ENCODE data around the gene ADGRB3. TPM values are rescaled to one million over a fixed set of nuclear protein-coding genes. Genes with fewer than 3 reads are reported as not detected.

The ADGRB3 gene
- polyA plus RNA-seq, 3 donors, result 0.04 to 0.23 (median 0.05) TPM

DNA sequence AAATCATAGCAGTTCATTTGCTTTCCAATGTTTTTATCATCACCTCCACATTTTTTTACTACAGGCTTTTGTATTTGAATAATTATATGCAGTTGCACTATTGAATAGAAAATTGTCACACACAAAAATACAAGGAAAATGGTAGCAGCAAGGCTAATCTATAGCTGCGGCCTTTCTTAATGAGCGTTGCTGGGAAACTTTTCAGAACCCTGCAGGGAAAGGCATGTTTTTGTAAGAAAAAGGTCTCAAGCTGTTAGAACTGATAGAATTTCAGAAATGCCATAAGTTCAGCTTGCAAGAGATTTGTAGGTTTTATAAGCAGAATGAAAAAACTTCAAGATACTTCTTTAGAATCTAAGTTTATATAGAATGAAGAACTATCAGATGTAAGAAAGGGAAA lies 625.9 kb downstream of the ADGRB3 start:
- Histone ChIP-seq H3K27me3 (ENCODE audit: control insufficient read depth in 2 of 2, insufficient read depth in 2 of 2, low read length in 2 of 2) (no peaks in the 10 kb centered on the region), H3K4me2 (replicated peaks; ENCODE audit: extremely low read depth, low read length, poor library complexity, severe bottlenecking) (no peak overlapping the region), H3K9me3 (replicated peaks in 1 of 2; ENCODE audit: control insufficient read depth in 1 of 2, insufficient read depth in 1 of 2, low read length in 2 of 2) (no peaks in the 10 kb centered on the region), H2AFZ (ENCODE audit: insufficient read depth, low read depth, low read length, poor library complexity, severe bottlenecking) (no peak overlapping the region), H3K4me1 (ENCODE audit: control insufficient read depth in 1 of 2, insufficient read depth in 2 of 2, low read length in 2 of 2) (no peaks in the 10 kb centered on the region), H3K9ac (ENCODE audit: insufficient read depth, low read length, poor library complexity, severe bottlenecking) (no peak overlapping the region), H3K4me3 (replicated peaks in 1 of 3; ENCODE audit: low read depth in 2 of 3, low read length in 3 of 3) (no peak overlapping the region), H4K20me1 (ENCODE audit: insufficient read depth, low read length) (no peaks in the 10 kb centered on the region), H3K79me2 (ENCODE audit: insufficient read depth, low read length) (no peaks in the 10 kb centered on the region), H3K27ac (ENCODE audit: low read depth in 1 of 2, low read length in 2 of 2) (no peak overlapping the region), H3K36me3 (replicated peaks in 1 of 2; ENCODE audit: control insufficient read depth in 1 of 2, insufficient read depth in 2 of 2, low read length in 2 of 2) (no peaks in the 10 kb centered on the region)
- WGBS (ENCODE audit: insufficient coverage), result no CpG with 5 or more reads among the region's 2 CpGs
- TF ChIP-seq, protein P1, sequence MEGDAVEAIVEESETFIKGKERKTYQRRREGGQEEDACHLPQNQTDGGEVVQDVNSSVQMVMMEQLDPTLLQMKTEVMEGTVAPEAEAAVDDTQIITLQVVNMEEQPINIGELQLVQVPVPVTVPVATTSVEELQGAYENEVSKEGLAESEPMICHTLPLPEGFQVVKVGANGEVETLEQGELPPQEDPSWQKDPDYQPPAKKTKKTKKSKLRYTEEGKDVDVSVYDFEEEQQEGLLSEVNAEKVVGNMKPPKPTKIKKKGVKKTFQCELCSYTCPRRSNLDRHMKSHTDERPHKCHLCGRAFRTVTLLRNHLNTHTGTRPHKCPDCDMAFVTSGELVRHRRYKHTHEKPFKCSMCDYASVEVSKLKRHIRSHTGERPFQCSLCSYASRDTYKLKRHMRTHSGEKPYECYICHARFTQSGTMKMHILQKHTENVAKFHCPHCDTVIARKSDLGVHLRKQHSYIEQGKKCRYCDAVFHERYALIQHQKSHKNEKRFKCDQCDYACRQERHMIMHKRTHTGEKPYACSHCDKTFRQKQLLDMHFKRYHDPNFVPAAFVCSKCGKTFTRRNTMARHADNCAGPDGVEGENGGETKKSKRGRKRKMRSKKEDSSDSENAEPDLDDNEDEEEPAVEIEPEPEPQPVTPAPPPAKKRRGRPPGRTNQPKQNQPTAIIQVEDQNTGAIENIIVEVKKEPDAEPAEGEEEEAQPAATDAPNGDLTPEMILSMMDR (IDR thresholded peaks at IDR 0.05), result no peak
- peaks cover 0 to 2% (median 0%) of the 10 kb centered on the region in 7 donors for H3K9me3 Mint-ChIP-seq
- H3K27me3 Mint-ChIP-seq (ENCODE audit: low read depth in 3 of 3), result no peaks in the 10 kb centered on the region
- intact Hi-C loops (cut with micrococcal nuclease), result no loop called here
- no peak for DNase-seq
- H3K27ac Mint-ChIP-seq, result no peak overlapping the region
- no peaks in the 10 kb centered on the region for H3K4me1 Mint-ChIP-seq
- no peaks in the 10 kb centered on the region for H3K36me3 Mint-ChIP-seq
- no peak overlapping the region for H3K4me3 Mint-ChIP-seq

DNA sequence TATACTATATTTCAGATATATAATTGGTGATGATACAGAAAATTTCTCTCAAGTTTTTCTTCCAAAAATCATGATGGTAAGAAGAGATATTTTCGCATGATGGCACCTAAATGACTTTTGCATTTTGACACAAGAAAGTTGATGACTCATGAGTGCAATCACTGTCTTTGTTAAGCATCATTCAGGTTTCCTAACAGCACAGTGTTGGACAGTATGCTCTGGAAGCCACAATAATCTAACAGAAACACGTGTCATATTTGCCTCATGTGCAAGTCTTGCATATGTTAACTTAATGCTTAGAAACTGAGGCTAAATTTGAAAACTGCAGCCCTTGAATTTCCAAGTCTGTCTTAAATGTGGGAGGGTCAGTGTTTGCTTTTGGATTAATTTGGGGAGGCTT lies 628.2 kb downstream of the ADGRB3 start:
- DNase-seq, result no peak
- no peaks in the 10 kb centered on the region for H3K4me1 ChIP-seq (ENCODE audit: control insufficient read depth in 1 of 2, insufficient read depth in 2 of 2, low read length in 2 of 2)
- Mint-ChIP-seq H3K27ac (no peak overlapping the region), H3K36me3 (no peaks in the 10 kb centered on the region), H3K27me3 (ENCODE audit: low read depth in 3 of 3) (no peaks in the 10 kb centered on the region), H3K4me1 (no peaks in the 10 kb centered on the region), H3K4me3 (no peak overlapping the region), H3K9me3 (peaks cover 0 to 2% (median 0%) of the 10 kb centered on the region in 7 donors)
- H3K4me2 ChIP-seq (replicated peaks; ENCODE audit: extremely low read depth, low read length, poor library complexity, severe bottlenecking), result no peak overlapping the region
- WGBS (ENCODE audit: insufficient coverage), result 100% methylated on average over 2 of the region's 2 CpGs
- no peaks in the 10 kb centered on the region for H3K36me3 ChIP-seq (replicated peaks in 1 of 2; ENCODE audit: control insufficient read depth in 1 of 2, insufficient read depth in 2 of 2, low read length in 2 of 2)
- H3K9me3 ChIP-seq (replicated peaks in 1 of 2; ENCODE audit: control insufficient read depth in 1 of 2, insufficient read depth in 1 of 2, low read length in 2 of 2), result no peaks in the 10 kb centered on the region
- intact Hi-C loops (cut with micrococcal nuclease), result no loop called here
- H3K27ac ChIP-seq (ENCODE audit: low read depth in 1 of 2, low read length in 2 of 2), result no peak overlapping the region
- TF ChIP-seq, protein P1 (IDR thresholded peaks at IDR 0.05), result no peak
- H3K27me3 ChIP-seq (ENCODE audit: control insufficient read depth in 2 of 2, insufficient read depth in 2 of 2, low read length in 2 of 2), result no peaks in the 10 kb centered on the region
- H3K4me3 ChIP-seq (replicated peaks in 1 of 3; ENCODE audit: low read depth in 2 of 3, low read length in 3 of 3), result no peak overlapping the region
- no peaks in the 10 kb centered on the region for H3K79me2 ChIP-seq (ENCODE audit: insufficient read depth, low read length)
- H4K20me1 ChIP-seq (ENCODE audit: insufficient read depth, low read length), result no peaks in the 10 kb centered on the region
- no peak overlapping the region for H3K9ac ChIP-seq (ENCODE audit: insufficient read depth, low read length, poor library complexity, severe bottlenecking)
- no peak overlapping the region for H2AFZ ChIP-seq (ENCODE audit: insufficient read depth, low read depth, low read length, poor library complexity, severe bottlenecking)
